ENCODE results near the gene TMEM109. TPM values are rescaled to one million over a fixed set of nuclear protein-coding genes. Genes with fewer than 3 reads are reported as not detected.

TMEM109 gene
- total RNA-seq, 1 experiment from 2014 or later = 165 TPM

- no peak for DNase-seq
- no peak overlapping the region for H3K4me2 ChIP-seq (ENCODE audit: low read length)
- ATAC-seq = no peak
- no peaks in the 10 kb centered on the region for H3F3A ChIP-seq (ENCODE audit: low read length, unreplicated experiment)
- CTCF ChIA-PET = no interaction called here
- no peak overlapping the region for H3K27ac ChIP-seq (ENCODE audit: low read length)
- no peaks in the 10 kb centered on the region for H3K79me2 ChIP-seq (ENCODE audit: low read length)
- POLR2A ChIA-PET (ENCODE audit: unreplicated experiment) = no interaction called here
- no peaks in the 10 kb centered on the region for H3K9me2 ChIP-seq (replicated peaks; ENCODE audit: low read length)
- no peaks in the 10 kb centered on the region for H4K20me1 ChIP-seq (ENCODE audit: low read length)
- BruUV-seq (replicated peaks) = no TSS peak
- H2AFZ ChIP-seq (ENCODE audit: low read length) = no peak overlapping the region
- no peak overlapping the region for H3K9ac ChIP-seq (ENCODE audit: low read length)
- no peaks in the 10 kb centered on the region for H3K4me1 ChIP-seq (ENCODE audit: insufficient read depth, low read length)
- intact Hi-C loops (cut with micrococcal nuclease) = no loop called here
- H3K36me3 ChIP-seq (ENCODE audit: low read depth, low read length) = no peaks in the 10 kb centered on the region
- H3K4me3 ChIP-seq (ENCODE audit: low read length) = no peak overlapping the region
- H3K27me3 ChIP-seq (ENCODE audit: low read length) = no peaks in the 10 kb centered on the region
- TF ChIP-seq CTCF (conservative IDR thresholded peaks at IDR 0.05; ENCODE audit: low read depth, low read length) = no peak
- TF ChIP-seq EZH2phosphoT487 (IDR thresholded peaks at IDR 0.05; ENCODE audit: borderline replicate concordance, low read length) = no peak
- no peak for TF ChIP-seq EZH2 (IDR thresholded peaks at IDR 0.05; ENCODE audit: low read length, unreplicated experiment)
- no peaks in the 10 kb centered on the region for H3K9me3 ChIP-seq (ENCODE audit: low read length)
These were observed 37.6 kb downstream of the TMEM109 start for GRCh38 chr11:60951606-60951903.

GRCh38 chr11:60951904-60952741 lies 38.2 kb downstream of the TMEM109 start, which contains the start of gene SLC15A3:
TSS of gene SLC15A3 (minus strand) at chr11:60952176. CDS start at chr11:60951551, 625 bp downstream.
- H3K4me2 ChIP-seq (ENCODE audit: low read length) = 0 out of 2 replicates have a peak within 1 kb of the TSS, but pooled peaks have one; percentile 30
- no peaks in the 10 kb centered on the region for H3K4me1 ChIP-seq (ENCODE audit: insufficient read depth, low read length)
- no peaks in the 10 kb centered on the region for H3F3A ChIP-seq (ENCODE audit: low read length, unreplicated experiment)
- no TSS peak for BruUV-seq (replicated peaks)
- H3K79me2 ChIP-seq (ENCODE audit: low read length) = no peaks in the 10 kb centered on the region
- TF ChIP-seq EZH2 (IDR thresholded peaks at IDR 0.05; ENCODE audit: low read length, unreplicated experiment) (no peak), CTCF (conservative IDR thresholded peaks at IDR 0.05; ENCODE audit: low read depth, low read length) (no peak), EZH2phosphoT487 (IDR thresholded peaks at IDR 0.05; ENCODE audit: borderline replicate concordance, low read length) (no peak)
- ChIA-PET POLR2A (ENCODE audit: unreplicated experiment) (no interaction called here), CTCF (no interaction called here)
- ATAC-seq (no peak; the same call in 1 of the 2 replicates), DNase-seq (no peak)
- intact Hi-C loops (cut with micrococcal nuclease) = no loop called here
- no peaks in the 10 kb centered on the region for H3K36me3 ChIP-seq (ENCODE audit: low read depth, low read length)
- no peak within 1 kb of the TSS for H2AFZ ChIP-seq (ENCODE audit: low read length)
- H3K27me3 ChIP-seq (ENCODE audit: low read length) = no peaks in the 10 kb centered on the region
- H3K9me2 ChIP-seq (replicated peaks; ENCODE audit: low read length) = no peaks in the 10 kb centered on the region
- H3K27ac ChIP-seq (ENCODE audit: low read length) = no peak within 1 kb of the TSS
- no peaks in the 10 kb centered on the region for H4K20me1 ChIP-seq (ENCODE audit: low read length)
- H3K4me3 ChIP-seq (ENCODE audit: low read length) = no peak within 1 kb of the TSS
- H3K9ac ChIP-seq (ENCODE audit: low read length) = no peak within 1 kb of the TSS
- H3K9me3 ChIP-seq (ENCODE audit: low read length) = no peaks in the 10 kb centered on the region

GRCh38 chr11:60952742-60953170 lies 38.8 kb downstream of the TMEM109 start:
- Histone ChIP-seq H4K20me1 (ENCODE audit: low read length) (no peaks in the 10 kb centered on the region), H3K79me2 (ENCODE audit: low read length) (no peaks in the 10 kb centered on the region), H3K27me3 (ENCODE audit: low read length) (no peaks in the 10 kb centered on the region), H2AFZ (ENCODE audit: low read length) (no peak overlapping the region), H3K36me3 (ENCODE audit: low read depth, low read length) (no peaks in the 10 kb centered on the region), H3K4me2 (ENCODE audit: low read length) (no peak overlapping the region), H3K9me2 (replicated peaks; ENCODE audit: low read length) (no peaks in the 10 kb centered on the region), H3K9me3 (ENCODE audit: low read length) (no peaks in the 10 kb centered on the region), H3K4me3 (ENCODE audit: low read length) (no peak overlapping the region), H3K4me1 (ENCODE audit: insufficient read depth, low read length) (no peaks in the 10 kb centered on the region), H3K9ac (ENCODE audit: low read length) (no peak overlapping the region), H3F3A (ENCODE audit: low read length, unreplicated experiment) (no peaks in the 10 kb centered on the region), H3K27ac (ENCODE audit: low read length) (no peak overlapping the region)
- ChIA-PET POLR2A (ENCODE audit: unreplicated experiment) (no interaction called here), CTCF (no interaction called here)
- BruUV-seq (replicated peaks) = no TSS peak
- DNase-seq (no peak), ATAC-seq (no peak)
- no peak for TF ChIP-seq EZH2phosphoT487 (IDR thresholded peaks at IDR 0.05; ENCODE audit: borderline replicate concordance, low read length)
- intact Hi-C loops (cut with micrococcal nuclease) = no loop called here
